ENCODE results near the gene SERPINB2. TPM values are rescaled to one million over a fixed set of nuclear protein-coding genes. Genes with fewer than 3 reads are reported as not detected.

Gene SERPINB2
- total and polyA plus RNA-seq, 10 of the 15 experiments (the other 5 are each of a cell fraction or from before 2014, with no cell fraction given), result 9.6 to 25.3 (median 14.0) TPM

GRCh38 chr18:63882333-63883141 lies 5.0 kb upstream of the SERPINB2 start (continued):
- no peak for TF ChIP-seq ZBTB33 (IDR thresholded peaks at IDR 0.05)
- TF ChIP-seq RUNX3 (IDR thresholded peaks at IDR 0.05; ENCODE audit: low read length), result peak; percentile 25; the same call in 1 of the 2 replicates
- no peak for TF ChIP-seq HDAC6 (IDR thresholded peaks at IDR 0.05; ENCODE audit: unreplicated experiment)
- TF ChIP-seq PAX8 (IDR thresholded peaks at IDR 0.05), result no peak
- TF ChIP-seq PAX5 (IDR thresholded peaks at IDR 0.05; ENCODE audit: borderline replicate concordance, low read depth, low read length), result no peak
- no peak for TF ChIP-seq USF2 (IDR thresholded peaks at IDR 0.05; ENCODE audit: borderline replicate concordance, low read depth, low read length)
- TF ChIP-seq BCL3 (IDR thresholded peaks at IDR 0.05; ENCODE audit: borderline replicate concordance, insufficient read depth, low read depth, low read length, poor library complexity, severe bottlenecking), result peak; percentile 32
- TF ChIP-seq MTA3 (IDR thresholded peaks at IDR 0.05; ENCODE audit: borderline replicate concordance, low read length), result no peak
- no peak for TF ChIP-seq ASH2L (IDR thresholded peaks at IDR 0.05; ENCODE audit: borderline replicate concordance, low read depth)
- TF ChIP-seq IKZF2 (IDR thresholded peaks at IDR 0.05), result 0 out of 4 replicates have a peak, but pooled peaks of 1 of the 2 experiments have one; percentile 15
- no peak for TF ChIP-seq MYC (IDR thresholded peaks at IDR 0.05; ENCODE audit: insufficient read depth, insufficient read length, insufficient replicate concordance, low read length, severe bottlenecking)

Data from GM12878 (cell line).